GM19238 (cell line): ENCODE results near the gene CHST15.

ENCODE experiments used
- DNase-seq: peaks from one replicate; pipeline ENCODE4 v3.0.0; 2011; ENCODE audit warnings: low spot score; ENCODE audit not compliant: insufficient read length

CHST15 gene, protein sequence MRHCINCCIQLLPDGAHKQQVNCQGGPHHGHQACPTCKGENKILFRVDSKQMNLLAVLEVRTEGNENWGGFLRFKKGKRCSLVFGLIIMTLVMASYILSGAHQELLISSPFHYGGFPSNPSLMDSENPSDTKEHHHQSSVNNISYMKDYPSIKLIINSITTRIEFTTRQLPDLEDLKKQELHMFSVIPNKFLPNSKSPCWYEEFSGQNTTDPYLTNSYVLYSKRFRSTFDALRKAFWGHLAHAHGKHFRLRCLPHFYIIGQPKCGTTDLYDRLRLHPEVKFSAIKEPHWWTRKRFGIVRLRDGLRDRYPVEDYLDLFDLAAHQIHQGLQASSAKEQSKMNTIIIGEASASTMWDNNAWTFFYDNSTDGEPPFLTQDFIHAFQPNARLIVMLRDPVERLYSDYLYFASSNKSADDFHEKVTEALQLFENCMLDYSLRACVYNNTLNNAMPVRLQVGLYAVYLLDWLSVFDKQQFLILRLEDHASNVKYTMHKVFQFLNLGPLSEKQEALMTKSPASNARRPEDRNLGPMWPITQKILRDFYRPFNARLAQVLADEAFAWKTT

DNA sequence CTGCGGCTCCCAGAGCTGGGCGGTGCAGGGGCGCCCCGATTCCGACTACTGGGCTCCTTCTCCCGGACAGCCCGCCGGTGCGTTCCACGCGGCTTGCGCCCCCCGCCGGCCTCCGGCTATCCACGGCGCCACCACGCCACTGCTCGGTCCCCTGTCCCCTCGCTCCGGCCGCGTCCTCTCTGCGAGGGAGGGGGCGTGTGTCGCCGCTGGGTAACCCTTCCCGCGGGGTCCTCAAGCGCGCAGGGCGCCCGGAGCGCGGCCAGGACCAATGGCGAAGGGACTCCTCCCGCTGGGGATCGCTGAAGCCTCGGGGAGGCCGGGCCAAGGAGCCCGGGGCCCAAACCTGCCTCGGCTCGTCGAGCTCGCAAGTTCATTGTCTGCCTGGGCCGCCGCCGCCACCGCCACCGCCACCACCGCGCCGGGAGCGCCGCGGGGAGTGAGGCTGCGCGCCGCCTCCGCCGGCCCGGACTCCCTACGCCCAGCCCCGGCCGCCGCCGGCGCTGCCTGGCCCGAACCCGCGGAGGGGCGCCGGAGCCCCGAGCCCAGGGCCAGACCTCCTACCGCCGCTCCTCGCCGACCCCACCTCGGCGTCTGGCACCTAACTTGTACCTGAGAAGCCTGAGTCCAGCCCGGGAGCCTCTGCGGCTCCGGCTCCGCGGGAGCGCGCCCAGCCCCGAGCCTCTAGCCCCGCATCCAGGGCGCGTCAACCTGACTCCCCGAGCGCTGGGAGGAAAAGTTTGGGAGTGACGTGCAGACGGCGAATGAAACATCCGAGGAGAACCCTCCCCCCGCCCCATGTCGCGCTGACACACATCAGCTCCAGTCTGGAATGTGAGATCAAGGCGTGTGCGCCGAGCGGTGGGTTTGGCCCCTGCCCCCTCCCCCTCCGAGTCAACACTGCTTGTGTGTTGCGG is at the start of gene CHST15:
TSS of gene CHST15 (minus strand) at position 739 of the 914 bp plus-strand sequence. CDS start 47,386 bp downstream, outside the sequence.
- peak; percentile 31 for DNase-seq

DNA sequence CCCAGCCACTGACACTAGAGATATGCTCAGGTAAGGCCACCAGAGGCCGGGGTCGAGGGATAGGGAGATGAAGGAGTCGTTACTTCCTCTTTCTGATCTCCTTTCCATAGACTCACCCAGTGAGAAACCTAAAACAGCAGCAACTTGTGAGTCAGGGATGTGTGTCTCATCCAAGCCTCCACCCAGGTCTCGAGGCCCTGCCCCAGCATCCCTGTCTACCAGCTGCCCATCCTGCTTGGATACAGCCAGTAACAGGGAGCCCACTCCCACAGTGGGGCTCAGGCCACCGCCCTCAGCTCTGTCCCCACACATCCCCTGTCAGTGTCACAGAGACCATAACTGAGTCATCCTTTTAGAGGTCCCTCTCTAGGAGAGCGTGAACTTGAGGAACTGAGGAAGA is 49.6 kb upstream of the CHST15 start:
- DNase-seq: no peak

DNA sequence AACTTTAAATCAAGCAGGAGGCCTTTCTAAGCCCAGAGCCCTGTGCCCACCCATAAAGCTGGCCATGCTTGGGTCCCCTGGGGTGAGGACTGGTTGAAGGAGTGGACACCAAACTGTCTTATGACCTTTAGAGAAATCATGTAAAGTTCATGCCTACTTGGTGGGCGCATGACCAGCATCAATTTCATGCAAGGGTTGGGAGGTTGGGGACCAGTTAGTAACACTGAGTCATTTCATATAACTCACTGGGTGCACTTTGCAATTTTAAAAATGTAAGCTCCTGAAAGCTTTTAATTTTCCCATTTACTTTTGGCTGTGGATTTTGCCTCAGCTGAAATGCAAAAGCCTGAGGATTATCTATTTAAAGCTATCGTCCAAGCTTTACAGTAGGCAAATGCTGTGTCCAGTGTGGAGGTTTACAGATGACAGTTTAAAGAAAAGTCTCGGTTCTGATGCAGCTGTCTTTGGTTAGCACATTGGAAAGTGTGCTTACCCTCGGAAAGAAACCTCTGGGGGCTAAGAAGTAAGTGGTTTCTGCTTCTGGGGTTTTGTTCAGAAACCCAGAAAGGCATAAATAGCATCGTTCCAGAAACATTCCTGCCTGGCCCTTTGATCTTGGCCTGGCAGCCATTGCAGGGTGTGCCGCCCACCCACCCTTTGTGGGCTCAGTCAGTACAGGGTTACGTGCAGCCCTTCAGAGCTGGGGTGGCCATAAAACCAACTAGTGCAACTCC is 48.8 kb upstream of the CHST15 start:
- DNase-seq: no peak

DNA sequence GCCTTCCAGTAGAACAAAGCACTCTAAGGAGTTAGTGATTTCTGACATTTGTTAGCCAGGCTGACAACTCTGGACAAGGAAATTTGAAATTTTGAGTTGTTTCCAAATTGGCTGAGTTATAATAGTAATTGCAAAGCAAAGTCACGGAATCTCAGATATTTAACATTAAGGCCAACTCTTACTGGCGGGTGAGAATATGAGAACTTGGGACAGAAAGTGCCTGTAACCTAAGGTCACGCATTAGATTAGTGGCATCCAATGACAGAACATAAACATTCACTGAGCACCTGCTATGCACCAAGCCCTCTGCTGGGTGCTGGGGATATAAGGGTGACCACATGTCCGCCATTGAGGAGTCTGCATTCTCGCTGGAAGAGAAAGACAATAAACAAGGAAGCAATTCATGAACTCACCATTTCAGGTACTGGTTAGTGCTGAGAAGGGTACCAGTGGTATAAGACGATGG is 45.5 kb upstream of the CHST15 start:
- DNase-seq: no peak

DNA sequence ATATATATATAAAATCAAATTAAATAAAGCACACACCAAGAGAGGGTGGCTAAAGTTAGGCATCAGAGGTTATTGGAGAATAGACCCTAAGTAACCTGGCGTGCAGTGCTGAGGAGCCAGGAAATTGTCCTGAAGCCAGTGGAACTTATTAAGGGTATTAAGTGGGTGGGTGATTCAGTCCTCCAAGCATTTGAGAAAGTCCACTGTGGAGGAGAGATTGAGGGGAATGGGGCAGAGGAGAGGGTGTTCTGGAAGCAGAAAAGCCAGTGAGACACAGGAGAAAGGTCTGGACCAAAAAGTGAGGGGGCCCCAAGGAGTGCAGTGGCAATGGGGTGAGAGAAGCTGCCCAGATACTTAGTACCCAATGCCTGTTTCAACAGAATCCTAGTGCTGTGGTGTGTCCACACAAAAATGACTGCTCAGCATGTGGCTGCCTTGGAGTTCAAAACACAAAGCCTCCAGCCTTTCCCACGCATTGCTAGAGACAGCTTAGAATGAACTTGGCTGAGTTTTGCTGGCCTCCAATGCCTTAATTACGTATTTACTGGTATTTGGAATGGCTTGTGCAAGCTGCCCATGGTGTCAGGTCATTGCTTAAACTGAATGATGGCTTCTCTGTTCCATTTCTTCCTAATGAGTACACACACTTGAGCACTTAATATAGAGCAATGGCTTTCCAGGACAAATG is 44.9 kb upstream of the CHST15 start:
- DNase-seq: no peak

DNA sequence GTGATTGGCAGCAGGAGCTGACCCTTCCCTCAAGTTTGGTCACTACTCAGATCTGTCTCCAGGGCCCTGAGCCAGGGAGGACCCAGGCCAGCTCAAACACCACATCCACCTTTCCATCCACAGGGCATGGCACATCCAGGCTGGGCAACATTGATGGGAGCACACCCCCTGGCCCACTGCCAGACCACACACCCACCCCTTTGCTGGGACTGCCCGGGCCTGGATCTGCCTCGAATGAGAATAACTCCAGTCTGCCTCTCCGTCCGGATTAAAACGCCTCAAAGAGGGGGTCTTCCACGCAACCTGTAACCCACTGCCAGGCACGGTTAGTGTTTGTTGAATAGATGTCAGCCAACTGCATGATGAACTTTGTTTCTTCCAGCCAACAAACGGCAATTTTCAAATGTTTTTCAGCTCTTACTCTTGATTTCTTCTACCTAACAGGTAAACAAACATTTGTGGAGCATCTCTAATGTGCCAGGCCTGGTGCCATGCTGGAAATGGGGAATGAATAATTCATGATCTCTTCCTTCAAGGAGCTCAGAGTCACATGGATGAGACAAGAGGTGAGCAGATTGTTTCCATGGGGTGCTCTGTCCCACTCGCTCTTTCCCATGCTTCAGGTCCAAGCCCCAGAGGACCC is 41.0 kb upstream of the CHST15 start:
- DNase-seq: no peak

DNA sequence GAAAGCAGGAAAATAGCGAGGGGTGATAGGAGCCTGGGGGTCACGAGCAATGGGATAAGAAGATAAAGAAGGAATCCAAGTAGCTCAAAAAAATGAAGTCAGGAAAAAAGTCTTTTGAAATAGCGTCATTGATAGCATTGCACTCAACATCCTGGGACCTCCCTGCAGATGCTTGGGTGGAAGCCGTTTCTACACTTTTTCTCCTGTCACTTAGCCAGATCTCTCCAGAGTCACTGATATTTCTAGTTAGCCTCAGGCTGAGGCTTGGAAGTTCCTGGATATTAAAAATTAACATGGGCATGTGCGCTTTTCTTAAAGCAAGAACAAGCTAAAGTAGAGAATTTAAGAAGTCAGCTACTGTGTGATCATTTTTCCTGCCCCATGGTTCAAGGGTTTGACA is 39.5 kb upstream of the CHST15 start:
- DNase-seq: no peak

DNA sequence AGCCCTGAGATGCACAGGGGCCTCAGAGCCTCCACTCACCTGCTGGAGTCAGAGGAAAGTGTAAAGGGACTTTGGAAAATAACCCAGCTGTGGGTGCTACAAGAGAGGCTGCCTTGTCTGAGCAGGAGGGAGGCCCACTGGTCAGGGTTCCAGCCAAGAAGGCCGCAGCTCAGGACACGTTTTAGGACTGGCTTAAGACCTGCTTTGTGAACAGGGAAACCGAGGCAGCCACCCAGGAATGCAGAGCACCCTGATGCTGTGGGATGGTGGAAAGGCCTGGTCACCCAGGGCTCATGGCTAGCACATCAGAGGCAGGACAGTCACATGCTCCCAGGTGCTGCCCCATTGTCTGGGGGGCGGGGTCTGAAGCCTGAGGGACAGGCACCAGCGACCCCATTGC is 38.9 kb upstream of the CHST15 start:
- DNase-seq: no peak

DNA sequence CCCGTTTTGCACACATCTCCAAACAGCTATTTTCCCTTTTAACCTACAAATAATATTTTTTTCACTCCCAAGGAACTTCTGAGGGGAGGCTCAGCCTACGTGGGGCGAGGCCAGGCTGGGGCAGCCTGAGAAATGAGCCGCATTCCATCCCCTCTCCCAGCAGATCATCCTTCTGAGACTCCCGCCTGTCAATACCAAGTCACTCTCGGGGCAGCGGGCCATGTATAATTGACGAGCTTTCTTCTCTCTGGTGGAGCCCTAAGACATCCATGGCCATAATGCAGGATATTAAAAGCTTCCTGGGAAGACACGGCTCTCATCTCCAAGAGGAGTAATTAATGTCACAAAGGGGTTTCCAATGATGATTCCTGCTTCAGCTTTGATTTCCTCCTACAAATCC is 37.8 kb upstream of the CHST15 start:
- DNase-seq: no peak

DNA sequence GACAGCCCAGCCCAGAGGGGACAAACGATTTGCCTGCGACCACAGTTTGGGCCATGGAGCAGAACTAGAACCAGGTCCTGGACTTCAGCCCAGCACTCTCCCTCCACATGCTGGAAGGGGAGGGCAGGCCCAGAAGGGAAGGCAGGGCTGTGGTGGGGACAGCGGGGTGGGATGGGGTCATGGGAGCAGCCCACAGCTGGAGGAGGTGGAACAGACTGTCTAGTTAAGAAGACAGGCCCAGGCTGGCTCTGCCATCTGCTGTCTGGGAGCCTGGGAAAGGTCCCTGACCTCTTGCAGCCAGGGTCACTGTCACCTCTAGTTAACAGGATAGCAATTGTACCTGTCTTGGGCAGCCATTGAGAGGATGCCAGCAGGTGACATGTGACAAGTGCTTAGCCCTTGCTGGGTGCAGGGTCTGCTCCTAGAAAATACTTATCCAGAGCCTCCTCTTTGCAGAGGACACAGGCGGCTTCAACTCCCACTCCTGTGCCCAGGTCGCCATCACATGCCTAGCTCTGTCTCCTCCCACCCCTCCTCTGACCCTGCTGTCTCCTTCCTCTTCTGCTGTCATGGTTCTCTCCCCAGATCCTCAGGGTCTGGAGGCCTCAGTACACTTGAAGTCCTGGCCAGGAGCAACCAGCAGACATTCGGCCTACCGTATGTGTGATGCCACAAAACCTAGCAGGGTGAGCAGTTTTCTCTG is 37.0 kb upstream of the CHST15 start:
- no peak for DNase-seq

DNA sequence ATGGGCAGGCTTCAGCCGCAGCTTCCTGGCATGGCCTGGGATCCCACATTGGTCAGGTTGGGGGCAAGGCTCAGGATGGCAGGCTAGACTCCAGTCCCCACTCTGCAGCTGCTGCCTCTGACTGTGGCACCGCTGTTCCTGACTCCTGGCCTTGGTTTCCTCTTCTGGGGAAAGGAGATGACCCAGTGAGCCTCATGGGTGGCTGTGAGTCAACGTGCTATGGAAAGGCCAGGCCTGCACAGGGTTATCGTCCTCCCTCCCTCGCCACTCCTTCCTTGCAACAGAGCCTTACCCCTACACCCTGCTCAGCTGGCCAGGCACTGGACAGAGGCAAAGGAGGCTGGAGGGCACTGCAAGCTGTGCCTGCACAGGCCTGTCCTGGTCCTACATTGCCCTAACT is 36.1 kb upstream of the CHST15 start:
- DNase-seq: no peak

DNA sequence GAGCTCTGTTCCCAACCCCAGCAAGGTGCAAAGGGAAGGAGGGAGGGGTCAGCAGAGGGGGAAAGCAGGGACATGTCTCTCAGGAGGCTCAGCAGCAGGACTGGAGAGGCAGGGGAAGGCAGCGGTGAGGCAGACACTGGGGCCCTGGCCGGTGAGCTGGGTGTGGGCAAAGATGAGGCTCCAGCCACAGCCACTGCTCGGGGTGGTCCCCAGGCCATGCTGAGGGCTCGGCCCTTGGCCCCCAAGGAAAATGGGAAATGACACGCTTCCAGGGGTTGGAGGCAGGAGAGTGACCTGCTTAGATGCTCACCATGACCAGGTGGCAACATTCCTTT is 35.4 kb upstream of the CHST15 start:
- DNase-seq: no peak

DNA sequence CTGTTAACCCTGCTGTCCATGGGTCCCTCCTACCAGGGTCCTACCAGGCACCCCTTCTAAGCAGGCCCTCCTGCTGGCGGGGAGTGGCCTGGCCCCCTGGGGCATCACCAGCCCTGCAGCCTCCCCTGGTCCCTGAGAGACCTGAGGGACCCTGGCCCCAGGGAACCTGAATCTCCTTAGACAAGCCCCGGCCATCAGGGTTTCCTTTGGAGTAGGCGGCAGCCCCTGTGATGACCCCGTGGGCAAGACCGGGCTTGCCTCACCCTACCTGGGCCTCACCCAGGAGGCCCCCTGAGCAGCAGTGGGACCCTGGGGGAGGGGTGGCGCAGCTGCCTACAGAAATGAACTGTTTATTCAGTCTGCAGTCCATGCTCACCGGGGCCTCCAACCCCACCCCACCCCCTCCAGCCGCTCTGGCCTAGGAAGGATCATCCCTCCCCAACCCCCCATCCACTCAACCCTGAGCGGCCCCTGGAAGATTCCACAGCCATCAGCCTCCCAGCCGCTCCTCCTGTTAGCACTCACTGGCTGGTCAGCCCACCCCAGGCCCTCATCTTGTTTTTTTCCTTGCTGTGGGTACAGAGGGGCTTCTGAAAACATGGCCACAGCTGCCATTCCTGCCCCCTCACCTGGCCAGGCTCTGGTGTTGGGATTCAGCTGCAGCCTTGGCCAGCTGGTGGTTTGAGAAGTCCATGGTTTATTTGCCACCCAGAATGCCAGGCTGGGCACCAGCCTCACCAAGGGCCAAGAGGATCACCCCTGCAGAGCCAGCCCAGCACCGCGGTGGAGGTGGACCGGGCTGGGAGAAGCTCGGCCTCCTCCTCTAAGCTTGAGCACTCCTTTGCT is 34.8 kb upstream of the CHST15 start:
- DNase-seq: no peak

DNA sequence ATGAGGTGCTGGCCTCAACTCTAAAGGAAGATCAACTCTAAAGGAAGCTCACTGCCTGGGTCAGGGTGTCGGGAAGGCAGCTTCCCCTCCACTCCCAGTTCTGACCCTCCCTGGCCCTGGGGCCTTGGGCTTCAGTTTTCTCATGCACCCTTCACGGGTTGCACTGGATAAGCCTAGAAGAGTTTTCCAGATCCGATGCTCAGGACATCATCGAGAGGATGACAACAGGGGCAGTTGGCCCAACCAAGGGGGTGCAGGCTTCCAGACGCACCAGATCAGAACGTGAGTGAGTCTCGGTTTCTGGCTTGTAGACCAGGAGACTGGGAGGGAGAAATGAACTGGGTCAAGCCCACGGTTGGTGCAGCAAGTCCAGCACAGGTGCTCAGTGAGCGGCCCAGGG is 34.2 kb upstream of the CHST15 start:
- DNase-seq: no peak

DNA sequence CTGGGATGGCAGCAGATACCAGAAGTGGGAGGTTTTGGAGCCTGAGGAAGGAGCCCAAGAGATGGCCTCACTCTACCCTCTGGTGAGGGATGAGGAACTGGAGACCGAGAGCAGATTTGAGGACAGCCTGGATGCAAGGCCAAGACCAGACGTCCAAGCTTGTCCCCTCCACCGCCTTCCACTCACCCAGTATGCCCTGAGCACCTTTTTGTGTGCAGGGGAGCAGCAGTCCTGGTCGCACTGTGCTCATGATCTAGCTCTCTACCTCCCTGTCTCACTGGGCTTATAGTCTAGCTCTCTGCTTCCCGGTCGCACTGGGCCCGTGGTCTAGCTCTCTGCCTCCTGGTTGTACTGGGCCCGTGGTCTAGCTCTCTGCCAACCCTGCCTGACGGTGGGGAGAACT is 33.6 kb upstream of the CHST15 start:
- no peak for DNase-seq

DNA sequence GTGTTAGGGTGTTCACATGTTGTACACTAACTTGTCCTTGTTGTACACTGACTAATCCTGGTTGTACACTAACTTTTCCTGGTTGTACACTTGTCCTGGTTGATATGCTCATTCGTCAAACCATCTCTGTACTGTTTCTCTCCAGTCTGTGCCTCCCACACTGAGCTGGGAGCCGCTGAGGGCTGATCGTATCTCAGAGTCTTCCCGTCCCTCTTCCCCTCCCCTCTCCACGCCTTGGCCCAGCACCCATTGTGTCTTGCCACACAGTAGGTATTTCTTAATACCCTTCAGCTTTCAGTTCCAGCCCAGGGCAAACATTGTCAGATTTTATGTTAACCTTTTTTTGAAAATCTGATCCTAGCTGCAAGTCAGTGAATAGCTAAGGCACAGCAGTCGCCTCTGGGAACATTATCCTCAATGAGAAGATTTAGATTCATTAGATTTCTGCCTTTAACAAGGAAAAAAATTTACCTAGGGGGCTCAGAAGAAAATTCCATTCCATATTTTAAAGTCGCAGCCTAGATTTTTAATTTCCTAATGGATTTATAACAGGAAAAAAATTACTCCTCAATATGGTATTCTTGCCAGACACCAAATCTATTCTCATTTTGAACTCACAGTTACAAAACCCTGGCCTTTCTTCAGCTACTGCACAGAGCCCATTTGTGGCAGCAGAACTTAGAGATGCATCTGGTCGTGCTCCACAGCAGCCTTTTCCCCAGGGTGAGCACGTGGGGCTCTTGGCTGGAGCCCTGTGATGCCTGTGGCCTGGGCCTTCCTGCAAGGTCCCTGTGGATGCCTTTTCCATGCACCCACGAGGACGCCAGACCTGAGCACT is 33.0 kb upstream of the CHST15 start:
- DNase-seq: no peak

DNA sequence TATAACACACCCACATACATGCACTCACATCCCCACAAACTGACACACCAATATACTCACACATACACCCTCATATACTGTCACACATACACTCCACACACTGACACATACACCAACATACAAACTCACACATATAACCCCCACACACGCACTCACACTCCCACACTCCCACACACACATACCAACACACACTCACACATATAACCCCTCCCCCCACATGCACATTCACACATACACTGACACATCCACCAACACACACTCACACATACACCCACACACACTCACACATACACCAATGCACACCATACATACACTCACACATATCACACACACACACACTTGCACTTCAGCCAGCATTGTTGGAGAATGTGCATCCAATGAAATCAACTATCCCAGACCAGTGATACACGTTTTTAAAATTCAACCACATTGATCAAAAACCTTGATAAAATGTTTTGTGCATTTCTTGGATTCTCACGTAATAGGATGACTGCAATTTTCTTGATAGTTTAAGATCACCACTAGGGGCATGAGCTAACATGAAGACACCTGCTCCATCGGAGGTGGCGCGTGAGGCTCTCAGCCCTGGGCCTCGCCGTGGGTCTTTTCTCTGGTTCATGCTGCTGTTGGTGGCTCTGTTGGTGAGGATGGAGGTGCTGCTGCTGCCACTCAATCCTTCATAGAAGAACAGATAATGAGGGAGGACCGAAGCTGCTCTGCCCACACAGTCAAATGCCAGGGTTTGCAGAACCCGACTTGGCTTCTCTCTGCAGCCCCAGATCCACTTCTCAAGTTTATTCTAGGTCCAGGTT is 32.1 kb upstream of the CHST15 start:
- no peak for DNase-seq
